GM18502 (cell line): ENCODE measurements around the gene SRGN.
"Not testable (repeated sequence)": the region's sequence is repeated elsewhere in the genome, so short reads cannot be mapped to it uniquely, and the experiment has no call there.

Experiments
- ATAC-seq: cut with Tn5 transposase; IDR thresholded peaks from one replicate; pipeline ENCODE4 v1.9.1; 2021; ENCODE audit warnings: mild to moderate bottlenecking; ENCODE audit not compliant: unreplicated experiment, poor library complexity

Gene SRGN

DNA sequence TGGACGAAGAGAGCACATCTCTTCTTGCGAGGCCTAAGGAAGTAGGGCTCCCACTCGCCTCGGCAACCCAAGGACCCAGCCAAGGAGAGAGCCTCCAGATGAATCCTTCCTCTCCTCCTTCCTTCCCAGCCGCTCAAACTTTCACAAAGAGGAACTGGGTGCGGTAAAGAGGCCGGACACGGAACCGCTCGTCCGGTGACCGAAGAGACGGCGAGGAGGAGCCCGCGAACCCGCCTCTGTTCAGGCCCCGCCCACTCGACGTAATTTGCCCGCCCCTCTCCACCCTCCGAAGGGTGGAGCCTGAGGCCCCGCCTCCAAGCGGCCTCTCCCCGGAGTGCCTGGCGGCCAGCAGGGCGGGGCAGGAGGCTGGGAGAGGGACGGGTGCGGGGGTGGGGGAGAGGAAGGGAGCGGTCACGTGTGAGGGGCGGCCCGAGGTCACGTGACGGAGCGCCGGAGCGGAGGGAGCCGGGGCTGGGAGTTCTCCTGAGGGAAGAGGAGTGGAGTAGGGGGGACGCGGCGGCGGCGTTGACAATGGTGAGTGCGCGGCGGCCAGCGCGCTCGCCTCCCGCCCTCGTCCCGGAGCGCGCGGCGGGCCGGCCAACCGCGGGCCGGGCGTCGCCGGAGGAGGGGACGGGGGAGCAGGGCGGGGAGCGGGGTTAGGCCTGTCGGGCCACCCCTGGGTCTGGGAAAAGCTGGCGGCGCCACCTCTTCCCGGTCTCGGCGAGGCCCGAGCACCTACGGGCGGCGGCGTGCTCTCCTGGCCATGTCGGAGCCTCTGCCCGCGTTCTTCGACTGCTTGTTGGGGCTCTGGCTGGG, 36.1 kb downstream of the SRGN start, which contains the start of gene VPS26A:
VPS26A (plus strand) TSS at position 432 of the 816 bp plus-strand sequence; CDS start at position 532, 100 bp downstream.
- ATAC-seq: peak; percentile 89

DNA sequence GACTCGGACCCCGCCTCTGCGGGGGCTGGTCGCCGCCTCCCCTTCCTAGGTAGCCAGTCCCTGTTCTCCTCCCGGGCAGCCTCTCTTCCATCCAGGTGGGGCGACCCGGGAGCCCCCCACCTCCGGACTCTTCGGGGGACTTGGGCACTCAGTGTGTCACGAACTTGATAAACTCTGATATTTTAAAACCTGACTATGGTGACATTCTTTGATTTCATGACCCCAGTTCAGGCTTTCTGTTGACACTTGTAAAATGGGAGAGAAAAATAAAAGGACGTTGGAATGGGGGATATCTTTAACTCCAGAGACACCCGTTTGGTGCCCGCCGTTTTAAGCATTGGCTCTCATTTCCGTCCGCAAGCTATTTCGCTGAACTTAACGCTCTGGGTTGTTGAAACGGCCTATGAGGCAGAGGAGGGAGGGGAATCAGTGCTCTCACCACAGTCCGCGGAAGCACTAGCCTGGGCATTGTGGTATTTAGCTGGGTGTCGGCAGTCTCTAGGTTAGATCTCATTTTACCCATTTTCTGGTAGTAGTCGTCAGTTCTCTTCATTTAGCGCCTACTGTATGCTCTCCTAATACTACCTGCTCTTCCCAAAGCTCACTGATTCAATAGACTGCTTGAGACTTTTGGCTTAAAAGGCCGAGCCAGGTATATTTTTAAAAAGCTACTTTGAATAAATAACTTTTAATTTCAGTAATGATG, 36.8 kb downstream of the SRGN start:
- peak; percentile 35 for ATAC-seq

DNA sequence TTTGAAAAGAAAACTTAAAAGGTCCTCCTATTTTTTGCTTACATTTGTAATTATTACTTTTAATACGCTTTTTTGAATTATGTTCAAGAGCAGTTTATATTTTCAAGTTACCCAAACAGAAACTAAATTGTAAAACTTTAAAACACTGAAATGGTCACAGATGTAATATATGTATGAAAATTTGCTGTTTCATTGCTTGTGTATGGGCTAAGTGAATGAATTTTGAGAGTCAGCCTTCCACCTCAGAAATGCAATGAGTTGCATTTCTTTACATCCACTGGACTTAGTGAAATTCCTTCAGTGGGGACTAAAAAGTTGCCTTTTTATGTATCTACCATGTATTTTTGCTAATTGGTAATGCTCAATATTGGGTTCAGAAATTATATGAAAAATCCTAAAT, 37.7 kb downstream of the SRGN start:
- ATAC-seq: no peak

DNA sequence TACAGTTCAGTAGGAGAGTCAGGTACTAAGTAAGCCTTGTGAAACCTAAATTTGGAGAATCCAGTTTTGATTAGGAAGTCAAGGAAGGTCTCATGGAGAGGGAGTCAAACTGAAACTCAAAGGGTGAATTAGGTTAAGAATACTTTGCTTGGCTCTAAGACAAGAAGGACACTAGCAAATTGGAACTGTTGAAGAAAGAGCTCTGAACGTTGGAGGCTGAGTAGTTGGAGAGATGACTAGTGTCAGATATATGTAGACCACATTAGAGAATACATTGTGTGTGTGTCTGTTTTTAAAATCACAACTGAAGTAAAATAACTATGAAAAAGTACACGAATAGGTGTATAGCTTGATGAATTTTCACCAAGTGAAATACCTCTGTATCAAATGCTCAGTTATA, 42.3 kb downstream of the SRGN start:
- ATAC-seq: no peak

DNA sequence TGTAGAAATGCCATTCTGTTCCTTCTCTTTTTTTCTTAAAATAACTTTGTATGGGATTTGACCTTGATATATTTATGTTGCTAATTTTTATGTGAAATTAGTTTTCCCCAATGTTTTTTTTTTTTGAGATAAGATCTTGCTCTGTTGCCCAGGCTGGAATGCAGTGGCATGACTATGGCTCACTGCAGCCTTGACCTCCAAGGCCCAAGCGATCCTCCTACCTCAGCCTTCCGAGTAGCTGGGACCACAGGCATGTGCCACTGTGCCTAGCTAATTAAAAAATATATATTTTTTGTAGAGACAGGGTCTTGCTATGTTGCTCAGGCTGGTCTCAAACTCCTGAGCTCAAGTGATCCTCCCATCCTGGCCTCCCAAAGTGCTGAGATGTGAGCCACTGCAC, 52.1 kb downstream of the SRGN start:
- ATAC-seq: no peak

DNA sequence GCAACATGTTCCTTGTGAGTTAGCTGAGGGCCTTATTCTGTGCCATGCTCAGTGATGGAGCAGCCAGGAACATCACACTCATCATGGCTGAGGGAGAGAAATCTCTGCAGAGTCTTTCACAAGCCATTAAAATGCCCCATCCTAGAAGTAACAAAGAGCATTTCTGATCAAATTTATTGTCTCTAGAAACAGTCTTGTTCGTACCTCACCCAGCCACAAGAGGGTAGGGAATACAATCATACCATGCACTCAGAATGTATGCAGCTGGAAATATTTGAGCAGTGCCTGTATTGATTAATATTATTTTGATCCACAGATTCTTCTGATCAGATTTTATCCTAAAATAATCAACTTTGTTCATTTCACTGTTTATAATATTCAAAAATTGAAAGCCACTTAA, 53.4 kb downstream of the SRGN start:
- no peak for ATAC-seq

DNA sequence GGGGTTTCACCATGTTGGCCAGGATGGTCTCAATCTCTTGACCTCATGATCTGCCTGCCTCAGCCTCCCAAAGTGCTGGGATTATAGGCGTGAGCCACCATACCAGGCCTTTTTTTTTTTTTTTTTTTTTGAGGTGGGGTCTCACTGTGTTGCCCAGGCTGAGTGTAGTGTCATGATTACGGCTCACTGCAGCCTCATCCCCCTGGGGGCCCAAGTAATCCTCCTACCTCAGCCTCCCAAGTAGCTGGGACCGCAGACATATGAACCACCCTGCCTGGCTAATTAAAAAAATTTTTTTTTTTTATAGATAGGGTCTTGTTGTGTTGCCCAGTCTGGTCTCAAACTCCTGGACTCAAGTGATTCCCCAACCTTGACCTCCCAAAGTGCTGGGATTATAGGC, 54.2 kb downstream of the SRGN start:
- ATAC-seq: not testable (repeated sequence)

DNA sequence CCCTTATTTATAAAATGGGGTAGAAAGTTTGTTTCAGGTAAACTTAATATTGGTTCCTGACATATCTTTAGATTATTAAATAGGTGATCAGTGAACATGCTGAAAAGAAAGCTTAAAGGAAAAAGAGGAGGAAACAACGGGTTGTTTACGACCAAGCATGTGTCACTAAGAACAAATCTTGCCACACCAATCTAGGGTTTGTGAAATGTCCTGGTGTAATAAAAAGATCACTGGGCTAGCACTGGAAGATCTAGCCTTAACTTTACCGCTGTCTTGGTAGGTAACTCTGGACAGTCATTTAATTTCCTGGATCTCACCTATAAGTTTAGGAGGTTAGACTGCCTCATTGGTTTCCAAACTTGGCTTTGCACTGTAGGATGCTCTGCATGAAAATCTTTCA, 55.1 kb downstream of the SRGN start:
- ATAC-seq: no peak

DNA sequence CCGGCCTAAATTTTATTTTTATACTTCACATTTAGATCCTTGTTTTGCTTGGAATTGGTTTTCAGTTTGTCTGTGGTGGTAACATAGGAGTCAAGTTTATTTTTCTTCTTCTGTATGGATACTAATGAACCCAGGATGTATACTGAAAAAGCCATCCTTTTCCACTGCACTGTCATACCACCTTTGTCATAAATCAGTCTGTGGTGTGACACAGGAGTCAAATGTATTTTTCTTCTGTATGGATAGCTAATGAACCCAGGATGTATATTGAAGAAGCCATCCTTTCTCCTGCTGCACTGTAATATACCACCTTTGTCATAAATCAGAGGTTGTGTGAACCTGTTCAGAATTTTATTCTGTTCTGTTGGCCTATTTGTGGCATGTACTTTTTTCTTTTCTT, 57.4 kb downstream of the SRGN start:
- ATAC-seq: no peak

DNA sequence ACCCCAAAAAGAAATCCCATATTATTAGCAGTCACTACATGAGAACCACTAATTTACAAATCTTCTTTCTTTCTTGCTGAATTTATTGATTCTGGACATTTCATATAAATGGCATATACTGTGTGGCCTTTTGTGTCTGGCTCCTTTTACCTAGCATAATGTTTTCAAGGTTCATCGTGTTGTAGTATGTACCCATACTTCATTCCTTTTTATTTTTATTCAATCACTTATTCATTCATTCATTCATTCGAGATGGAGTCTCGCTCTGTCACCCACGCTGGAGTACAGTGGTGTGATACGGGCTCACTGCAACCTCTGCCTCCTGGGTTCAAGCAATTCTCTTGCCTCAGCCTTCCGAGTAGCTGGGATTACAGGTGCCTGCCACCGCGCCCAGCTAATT, 58.0 kb downstream of the SRGN start:
- no peak for ATAC-seq

DNA sequence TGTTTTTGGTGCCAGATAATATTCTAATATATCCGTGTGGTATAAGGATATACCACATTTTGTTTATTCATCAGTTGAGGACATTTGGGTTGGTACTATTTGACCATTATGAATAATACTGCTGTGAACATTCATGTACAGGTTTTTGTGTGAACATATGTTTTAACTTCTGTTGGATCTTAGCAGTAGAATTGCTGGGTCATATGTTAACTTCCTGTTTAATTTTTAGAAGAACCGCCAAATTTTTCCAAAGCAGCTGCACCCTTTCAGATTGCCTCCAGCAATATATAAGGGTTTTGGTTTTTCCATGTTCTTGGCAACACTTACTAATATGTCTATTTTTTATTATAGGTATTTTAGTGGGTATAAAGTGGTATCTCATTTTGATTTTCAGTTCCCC, 58.9 kb downstream of the SRGN start:
- ATAC-seq: no peak

DNA sequence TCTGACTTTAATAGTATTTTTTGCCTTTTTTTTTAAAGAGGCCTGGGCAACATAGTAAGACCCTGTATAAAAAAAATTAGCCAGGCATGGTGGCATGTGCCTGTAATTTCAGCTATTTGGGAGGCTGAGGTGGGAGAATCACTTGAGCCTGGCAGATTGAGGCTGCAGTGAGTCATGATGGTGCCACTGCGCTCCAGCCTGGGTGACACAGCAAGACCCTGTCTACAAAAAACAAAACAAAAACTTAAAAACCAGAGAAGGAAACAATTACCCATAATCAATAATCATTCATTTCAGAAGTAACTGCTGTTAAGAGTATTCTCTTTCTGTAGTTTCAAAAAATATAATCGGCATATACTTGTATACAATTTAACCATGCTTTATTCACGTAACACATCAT, 64.1 kb downstream of the SRGN start:
- no peak for ATAC-seq

DNA sequence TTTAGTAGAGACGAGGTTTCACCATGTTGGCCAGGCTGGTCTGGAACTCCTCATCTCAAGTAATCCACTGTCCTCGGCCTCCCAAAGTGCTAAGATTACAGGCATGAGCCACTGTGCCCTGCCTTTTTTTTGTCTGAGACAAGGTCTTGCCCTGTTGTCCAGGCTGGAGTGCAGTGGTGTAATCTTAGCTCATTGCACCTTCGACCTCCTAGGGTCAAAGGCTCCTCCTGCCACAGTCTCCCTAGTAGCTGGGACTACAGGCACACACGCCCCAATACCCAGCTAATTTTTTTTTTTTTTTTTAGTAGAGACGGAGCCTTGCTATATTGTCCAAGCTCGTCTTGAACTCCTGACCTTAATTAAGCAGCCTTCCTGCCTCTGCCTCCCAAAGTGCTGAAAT, 65.3 kb downstream of the SRGN start:
- no peak for ATAC-seq
